NCI-H2227 treated with DMSO at 0.1 percent for 48 hours (cell line): Measurements from ENCODE around the gene ACTMAP.
"Not testable (repeated sequence)": the region's sequence is repeated elsewhere in the genome, so short reads cannot be mapped to it uniquely, and the experiment has no call there.

Source experiments
- DNase-seq: peaks from one replicate; lab custom pipeline; 2025; lab: John Stamatoyannopoulos, UW

Gene ACTMAP

DNA sequence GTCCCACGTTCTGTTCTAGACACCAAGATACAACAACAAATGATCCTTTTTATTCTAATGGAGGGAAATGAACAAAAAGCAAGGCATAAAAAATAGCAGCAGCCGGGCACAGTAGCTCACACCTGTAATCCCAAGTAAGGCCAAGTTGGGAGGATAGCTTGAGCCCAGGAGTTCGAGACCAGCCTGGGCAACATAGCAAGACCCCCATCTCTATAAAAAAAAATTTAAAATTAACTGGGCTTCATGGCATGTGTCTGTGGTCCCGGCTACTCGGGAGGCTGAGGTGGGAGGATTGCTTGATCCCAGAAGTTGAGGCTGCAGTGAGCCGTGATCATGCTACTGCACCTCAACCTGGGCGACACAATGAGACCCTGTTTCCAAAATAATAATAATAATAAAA, 26.1 kb upstream of the ACTMAP start:
- no peak for DNase-seq

GRCh38 chr19:40775632-40776022, 25.4 kb upstream of the ACTMAP start:
- DNase-seq, result no peak

- no peak for DNase-seq
Observed at GRCh38 chr19:40774916-40775631, 24.8 kb upstream of the ACTMAP start, which contains the start of gene MIA. Gene MIA, plus strand, starts transcription at chr19:40775521. Its CDS starts 22 bp downstream, at chr19:40775543.

GRCh38 chr19:40771101-40771862, 21.0 kb upstream of the ACTMAP start:
- DNase-seq, result not testable (repeated sequence)

GRCh38 chr19:40768869-40769268, 18.6 kb upstream of the ACTMAP start:
- DNase-seq, result no peak

DNA sequence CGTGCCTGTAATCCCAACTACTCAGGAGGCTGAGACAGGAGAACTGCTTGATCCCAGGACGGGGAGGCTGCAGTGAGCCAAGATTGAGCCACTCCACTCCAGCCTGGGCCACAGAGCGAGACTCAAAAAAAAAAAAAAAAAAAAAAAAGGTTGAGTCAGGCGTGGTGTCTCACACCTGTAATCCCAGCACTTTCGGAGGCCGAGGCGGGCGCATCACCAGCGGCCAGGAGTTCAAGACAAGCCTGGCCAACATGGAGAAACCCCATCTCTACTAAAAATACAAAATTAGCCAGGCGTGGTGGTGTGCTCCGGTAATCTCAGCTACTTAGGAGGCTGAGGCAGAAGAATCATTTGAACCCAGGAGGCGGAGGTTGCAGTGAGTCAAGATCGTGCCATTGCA, 16.1 kb upstream of the ACTMAP start:
- DNase-seq, result not testable (repeated sequence)

DNA sequence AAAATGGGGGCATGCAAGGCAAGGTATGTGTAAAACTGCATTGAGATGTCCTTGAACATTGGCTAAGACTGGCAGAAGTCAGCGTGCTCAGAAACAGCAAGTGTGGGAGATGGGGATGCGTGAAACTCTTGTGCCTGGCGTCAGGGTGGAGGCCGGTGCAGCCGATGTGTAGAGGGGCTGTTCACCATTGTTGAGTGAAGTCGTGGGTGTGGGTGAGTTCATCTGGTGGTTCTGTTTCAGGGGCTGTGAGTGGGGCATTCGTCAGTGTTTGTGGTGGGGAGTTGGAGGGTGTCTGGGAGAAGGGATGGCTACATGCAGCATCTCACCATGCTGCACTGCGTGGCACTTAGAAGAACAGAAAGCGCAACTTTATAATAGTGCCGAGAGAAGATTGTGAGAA, 13.7 kb upstream of the ACTMAP start:
- DNase-seq, result no peak

- DNase-seq, result no peak
Observed at GRCh38 chr19:40763526-40763925, 13.2 kb upstream of the ACTMAP start.

DNA sequence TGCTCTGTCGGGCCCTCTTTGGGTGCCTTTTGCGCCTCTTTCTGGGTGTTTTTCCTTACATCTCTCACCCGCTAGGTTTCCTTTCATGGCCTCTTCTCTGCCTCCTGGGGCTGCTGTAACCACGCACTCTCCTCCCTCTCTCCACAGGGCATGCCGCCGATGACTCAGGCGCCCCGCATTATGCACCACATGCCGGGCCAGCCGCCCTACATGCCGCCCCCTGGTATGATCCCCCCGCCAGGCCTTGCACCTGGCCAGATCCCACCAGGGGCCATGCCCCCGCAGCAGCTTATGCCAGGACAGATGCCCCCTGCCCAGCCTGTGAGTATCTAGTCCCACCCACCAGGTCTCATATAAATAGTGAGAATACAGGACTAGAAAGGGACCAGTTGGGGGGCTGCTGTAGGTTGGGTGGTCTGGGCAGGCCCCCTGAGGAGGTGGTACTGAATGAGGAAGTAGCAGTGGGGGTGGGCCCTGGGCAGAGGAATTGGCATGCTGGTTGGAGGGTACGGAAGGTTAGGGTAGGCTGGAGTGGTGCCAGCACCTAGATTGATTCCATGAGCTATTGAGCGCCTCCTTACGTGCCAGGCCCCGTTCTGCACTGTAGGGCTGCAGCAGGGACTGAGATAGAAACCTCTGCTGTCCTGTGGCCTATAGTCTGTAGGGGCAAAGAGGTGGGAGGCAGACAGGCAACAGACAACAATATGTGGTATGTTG, 12.6 kb upstream of the ACTMAP start:
- DNase-seq, result no peak

- no peak for DNase-seq
Observed at GRCh38 chr19:40759352-40759751, 9.1 kb upstream of the ACTMAP start.

GRCh38 chr19:40758491-40758890, 8.2 kb upstream of the ACTMAP start:
- no peak for DNase-seq

- no peak for DNase-seq
Observed at GRCh38 chr19:40756502-40757110, 6.3 kb upstream of the ACTMAP start.

GRCh38 chr19:40755791-40756190, 5.5 kb upstream of the ACTMAP start:
- no peak for DNase-seq

DNA sequence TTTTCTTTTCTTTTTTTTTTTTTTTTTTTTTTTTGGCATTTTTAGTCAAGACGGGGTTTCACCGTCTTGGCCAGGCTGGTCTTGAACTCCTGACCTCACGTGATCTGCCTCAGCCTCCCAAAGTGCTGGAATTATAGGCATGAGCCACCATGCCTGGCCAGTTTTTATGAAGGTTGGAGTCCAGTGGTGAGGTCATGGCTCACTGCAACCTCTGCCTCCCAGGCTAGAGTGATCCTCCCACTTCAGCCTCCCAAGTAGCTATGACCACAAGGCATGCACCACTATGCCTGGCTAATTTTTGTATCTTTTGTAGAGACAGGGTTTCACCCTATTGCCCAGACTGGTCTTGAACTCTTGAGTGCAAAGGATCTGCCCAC, 5.0 kb upstream of the ACTMAP start:
- DNase-seq, result no peak

- DNase-seq, result no peak
Observed at GRCh38 chr19:40754611-40755247, 4.5 kb upstream of the ACTMAP start.

- no peak for DNase-seq
Observed at GRCh38 chr19:40752257-40752781, 2.0 kb upstream of the ACTMAP start.

DNA sequence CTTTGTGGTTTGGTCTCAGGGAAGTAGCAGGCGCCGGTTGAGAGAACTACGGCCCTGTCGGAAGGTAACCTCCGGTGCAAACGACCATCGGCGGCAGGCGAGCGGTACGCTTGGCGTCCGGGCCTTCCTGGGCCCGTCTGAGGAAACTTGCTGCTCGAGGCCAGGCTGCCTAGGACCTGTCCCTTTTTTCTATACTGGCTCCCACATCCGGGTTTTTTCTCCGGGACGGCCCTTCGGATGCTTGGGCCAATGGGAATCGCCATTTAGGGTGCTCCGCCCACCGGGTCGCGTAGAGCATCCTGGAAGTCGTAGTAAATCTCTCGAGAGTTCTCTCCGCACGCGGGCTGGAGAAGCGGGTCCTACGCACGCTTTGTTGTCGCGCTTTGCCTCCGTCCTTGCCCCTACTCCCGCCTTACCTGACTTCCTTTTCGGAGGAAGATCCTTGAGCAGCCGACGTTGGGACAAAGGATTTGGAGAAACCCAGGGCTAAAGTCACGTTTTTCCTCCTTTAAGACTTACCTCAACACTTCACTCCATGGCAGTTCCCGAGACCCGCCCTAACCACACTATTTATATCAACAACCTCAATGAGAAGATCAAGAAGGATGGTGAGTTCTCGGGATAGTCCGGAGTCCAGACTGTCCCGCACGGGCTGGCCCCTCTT, 729 bp upstream of the ACTMAP start, which contains the start of gene SNRPA:
TSS of gene SNRPA (plus strand) at position 330 of the 664 bp plus-strand sequence. CDS start at position 536, 206 bp downstream.
- DNase-seq, result peak; percentile 100

GRCh38 chr19:40747536-40747935, 2.7 kb downstream of the ACTMAP start:
- no peak for DNase-seq

GRCh38 chr19:40745402-40745780, 4.9 kb downstream of the ACTMAP start:
- DNase-seq, result no peak

- no peak for DNase-seq
Observed at GRCh38 chr19:40744554-40745401, 5.5 kb downstream of the ACTMAP start.
